Neural progenitor cell (in vitro differentiated cells): ENCODE measurements around the gene C11orf58. TPM values are rescaled to one million over a fixed set of nuclear protein-coding genes. Genes with fewer than 3 reads are reported as not detected.
A peak's percentile ranks its signal among the peaks of the same experiment; 100 is the strongest.

Experiments used
- DNase-seq: peaks from one replicate; pipeline ENCODE4 v3.0.0-alpha.2; 2016; ENCODE audit warnings: low spot score
- H2AFZ ChIP-seq: fragments of 200-600 bp; sonication (generic); replicated peaks from 2 replicates; pipeline ENCODE4 v1.6.1; 2016; ENCODE audit warnings: antibody characterized with exemption
- H3F3A ChIP-seq: fragments of 200-600 bp; sonication (generic); 2 replicates; pipeline ENCODE4 v1.6.1; 2016; ENCODE audit warnings: antibody characterized with exemption, low read depth
- H3K27ac ChIP-seq: fragments of 200-600 bp; sonication (generic); 2 replicates; pipeline ENCODE4 v1.5.1; 2016; ENCODE audit warnings: mild to moderate bottlenecking
- H3K27me3 ChIP-seq: fragments of 200-600 bp; sonication (generic); 2 replicates; pipeline ENCODE4 v1.6.1; 2016; ENCODE audit warnings: mild to moderate bottlenecking, moderate library complexity
- H3K36me3 ChIP-seq: fragments of 200-600 bp; sonication (generic); 2 replicates; pipeline ENCODE4 v1.5.1; 2016
- H3K4me1 ChIP-seq: fragments of 200-600 bp; sonication (generic); 2 replicates; pipeline ENCODE4 v1.6.1; 2016; ENCODE audit warnings: mixed run types
- H3K4me2 ChIP-seq: fragments of 200-600 bp; sonication (generic); 2 replicates; pipeline ENCODE4 v1.6.1; 2016
- H3K4me3 ChIP-seq: fragments of 200-600 bp; sonication (generic); 2 replicates; pipeline ENCODE4 v1.5.1; 2016
- H3K79me2 ChIP-seq: fragments of 200-600 bp; sonication (generic); 2 replicates; pipeline ENCODE4 v1.6.1; 2016; ENCODE audit warnings: low read depth
- H3K9ac ChIP-seq: fragments of 200-600 bp; sonication (generic); 2 replicates; pipeline ENCODE4 v1.6.1; 2016
- H3K9me3 ChIP-seq: fragments of 200-600 bp; sonication (generic); 2 replicates; pipeline ENCODE4 v1.5.1; 2016; ENCODE audit warnings: low read depth
- H4K20me1 ChIP-seq: fragments of 200-600 bp; sonication (generic); 2 replicates; pipeline ENCODE4 v1.6.1; 2016; ENCODE audit warnings: low read depth
- H3K27ac Mint-ChIP-seq: 3 replicates; pipeline ENCODE4 v1.8.0; 2021; ENCODE audit warnings: mixed read lengths
- H3K27me3 Mint-ChIP-seq: 2 replicates; pipeline ENCODE4 v1.8.0; 2022; ENCODE audit warnings: low read depth, mild to moderate bottlenecking, inconsistent platforms, moderate library complexity, mixed read lengths; ENCODE audit not compliant: insufficient read depth
- H3K36me3 Mint-ChIP-seq: 3 replicates; pipeline ENCODE4 v1.8.0; 2021; ENCODE audit warnings: mixed read lengths
- H3K4me1 Mint-ChIP-seq: 3 replicates; pipeline ENCODE4 v1.8.0; 2021; ENCODE audit warnings: mixed read lengths
- H3K4me3 Mint-ChIP-seq: 3 replicates; pipeline ENCODE4 v1.8.0; 2021; ENCODE audit warnings: mild to moderate bottlenecking, moderate library complexity, mixed read lengths
- H3K9me3 Mint-ChIP-seq: 3 replicates; pipeline ENCODE4 v1.8.0; 2020; ENCODE audit warnings: mixed read lengths
- CTCF ChIP-seq: fragments of 200-600 bp; sonication (generic); IDR thresholded peaks from 2 replicates; pipeline ENCODE4 v1.5.1; 2017; ENCODE audit warnings: antibody characterized with exemption, mild to moderate bottlenecking
- EZH2 ChIP-seq: fragments of 200-600 bp; sonication (generic); IDR thresholded peaks from 2 replicates; pipeline ENCODE4 v1.6.1; 2017; ENCODE audit warnings: antibody characterized with exemption, mild to moderate bottlenecking, moderate library complexity
- EZH2phosphoT487 ChIP-seq: fragments of 200-600 bp; sonication (generic); IDR thresholded peaks from 2 replicates; pipeline ENCODE4 v1.6.1; 2017; ENCODE audit warnings: antibody characterized with exemption
- total RNA-seq: library from RNA; depleted of rRNA; stranded (reverse); fragments of >200 nt; gene quantifications from 2 replicates; pipeline ENCODE4 v1.2.3, GENCODE V29; 2015; ENCODE audit warnings: low replicate concordance

The C11orf58 gene
- total RNA-seq, 1 donor from 2014 or later: 320 TPM

- H3K4me1 ChIP-seq: peaks cover 20% of the 10 kb centered on the region
- H2AFZ ChIP-seq: no peak overlapping the region
- no peak overlapping the region for H3K4me3 Mint-ChIP-seq
- peaks cover 20% of the 10 kb centered on the region for H3F3A ChIP-seq
- DNase-seq: no peak
- no peaks in the 10 kb centered on the region for H3K9me3 ChIP-seq
- H3K27me3 Mint-ChIP-seq: peaks cover 6% of the 10 kb centered on the region
- TF ChIP-seq EZH2phosphoT487 (no peak), CTCF (no peak), EZH2 (no peak)
- H3K4me3 ChIP-seq: no peak overlapping the region
- H3K79me2 ChIP-seq: no peaks in the 10 kb centered on the region
- H3K27ac ChIP-seq: no peak overlapping the region
- no peak overlapping the region for H3K9ac ChIP-seq
- no peak overlapping the region for H3K27ac Mint-ChIP-seq
- peaks cover 21% of the 10 kb centered on the region for H4K20me1 ChIP-seq
- H3K36me3 ChIP-seq: no peaks in the 10 kb centered on the region
- no peaks in the 10 kb centered on the region for H3K27me3 ChIP-seq
- H3K4me2 ChIP-seq: no peak overlapping the region
- no peaks in the 10 kb centered on the region for H3K9me3 Mint-ChIP-seq
- peaks cover 57% of the 10 kb centered on the region for H3K4me1 Mint-ChIP-seq
- H3K36me3 Mint-ChIP-seq: peaks cover 5% of the 10 kb centered on the region
Observed at GRCh38 chr11:16787035-16787742, 48.7 kb downstream of the C11orf58 start.

- Histone ChIP-seq H3K27me3 (no peaks in the 10 kb centered on the region), H3K79me2 (no peaks in the 10 kb centered on the region), H3K9ac (no peak overlapping the region), H3K36me3 (no peaks in the 10 kb centered on the region), H3K4me2 (no peak overlapping the region), H3K27ac (no peak overlapping the region), H3K9me3 (no peaks in the 10 kb centered on the region), H3F3A (peaks cover 20% of the 10 kb centered on the region), H2AFZ (no peak overlapping the region), H3K4me3 (no peak overlapping the region), H4K20me1 (peaks cover 20% of the 10 kb centered on the region), H3K4me1 (peaks cover 20% of the 10 kb centered on the region)
- Mint-ChIP-seq H3K36me3 (peaks cover 3% of the 10 kb centered on the region), H3K27me3 (peaks cover 5% of the 10 kb centered on the region), H3K27ac (no peak overlapping the region), H3K9me3 (no peaks in the 10 kb centered on the region), H3K4me1 (peaks cover 46% of the 10 kb centered on the region), H3K4me3 (no peak overlapping the region)
- TF ChIP-seq EZH2phosphoT487 (no peak), CTCF (peak; percentile 99)
- DNase-seq: peak; percentile 81
Observed at GRCh38 chr11:16788141-16789062, 50.0 kb downstream of the C11orf58 start.

DNA sequence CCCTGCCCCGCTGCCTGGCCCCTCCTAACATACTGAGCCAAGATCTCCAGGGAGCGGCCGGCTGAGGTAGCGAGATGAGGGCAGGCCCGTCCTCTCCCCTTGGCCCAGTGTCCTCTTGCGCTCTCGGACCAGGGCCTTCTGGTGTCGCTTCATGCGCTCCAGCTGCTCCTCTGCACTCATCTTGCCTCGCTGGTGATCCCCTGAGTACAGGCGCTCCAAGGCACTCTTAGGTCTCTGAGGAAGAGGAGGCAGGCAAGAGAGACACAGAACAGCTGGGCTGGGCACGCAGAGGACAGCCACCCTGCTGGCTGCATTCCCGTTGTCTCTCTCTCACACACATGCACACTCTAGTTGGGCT, 50.6 kb downstream of the C11orf58 start:
- Mint-ChIP-seq H3K4me1 (peaks cover 39% of the 10 kb centered on the region), H3K27ac (no peak overlapping the region), H3K27me3 (peaks cover 5% of the 10 kb centered on the region), H3K9me3 (no peaks in the 10 kb centered on the region), H3K36me3 (peaks cover 8% of the 10 kb centered on the region), H3K4me3 (no peak overlapping the region)
- Histone ChIP-seq H3K4me2 (no peak overlapping the region), H3K9ac (no peak overlapping the region), H3K27ac (no peak overlapping the region), H3K79me2 (no peaks in the 10 kb centered on the region), H3K36me3 (no peaks in the 10 kb centered on the region), H3K4me1 (peaks cover 19% of the 10 kb centered on the region), H2AFZ (no peak overlapping the region), H3K27me3 (no peaks in the 10 kb centered on the region), H3K4me3 (no peak overlapping the region), H4K20me1 (peaks cover 14% of the 10 kb centered on the region), H3F3A (peaks cover 14% of the 10 kb centered on the region), H3K9me3 (no peaks in the 10 kb centered on the region)
- no peak for DNase-seq
- TF ChIP-seq EZH2phosphoT487 (no peak), EZH2 (no peak), CTCF (no peak)
